ENCODE results near the gene ARHGEF16. TPM values are rescaled to one million over a fixed set of nuclear protein-coding genes. Genes with fewer than 3 reads are reported as not detected.
A peak's percentile ranks its signal among the peaks of the same experiment; 100 is the strongest.

Gene ARHGEF16
- total RNA-seq, 1 experiment from 2014 or later = 11.2 TPM

DNA sequence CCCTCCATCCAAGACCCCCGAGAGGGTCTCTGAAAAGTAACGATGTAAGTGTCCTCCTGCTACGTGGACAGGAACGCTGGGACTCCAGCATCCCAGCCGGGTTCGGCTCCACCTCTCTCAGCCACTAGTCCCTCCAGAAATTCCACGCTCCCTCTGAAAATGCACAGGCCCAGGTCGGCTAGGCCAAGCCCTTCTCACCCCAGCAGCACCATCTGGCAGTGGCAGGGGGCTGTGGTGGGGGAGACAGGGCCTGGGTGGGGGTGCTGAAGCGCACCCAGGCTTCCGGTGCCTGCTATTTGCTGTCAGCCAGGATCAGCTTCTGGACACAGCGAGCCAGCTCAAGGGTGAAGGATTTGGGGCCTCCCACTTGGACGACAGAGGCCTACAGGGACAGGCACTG, 73.3 kb downstream of the ARHGEF16 start:
- intact Hi-C loops (cut with micrococcal nuclease; ENCODE audit: unreplicated experiment) = no loop called here
- CTCF ChIA-PET = no interaction called here

GRCh38 chr1:3529099-3529729, 74.7 kb downstream of the ARHGEF16 start:
- Histone ChIP-seq H3K36me3 (ENCODE audit: insufficient read depth, low read length, poor library complexity, severe bottlenecking) (no peaks in the 10 kb centered on the region), H3K27me3 (replicated peaks; ENCODE audit: insufficient read depth, low read depth, low read length, poor library complexity) (no peaks in the 10 kb centered on the region), H3K4me3 (ENCODE audit: low read depth, low read length, poor library complexity, severe bottlenecking) (no peak overlapping the region), H3K9me3 (ENCODE audit: low read depth, low read length, poor library complexity, severe bottlenecking) (no peaks in the 10 kb centered on the region), H3K27ac (ENCODE audit: low read depth, low read length, poor library complexity, severe bottlenecking) (no peak overlapping the region), H3K4me1 (ENCODE audit: insufficient read depth, low read length, poor library complexity, severe bottlenecking) (peaks cover 7% of the 10 kb centered on the region)
- intact Hi-C loops (cut with micrococcal nuclease; ENCODE audit: unreplicated experiment) = no loop called here
- DNase-seq (ENCODE audit: low spot score) = no peak
- ChIA-PET CTCF (no interaction called here), POLR2A (ENCODE audit: low non-redundant PET) (no interaction called here)
- TF ChIP-seq CTCF (conservative IDR thresholded peaks at IDR 0.05; ENCODE audit: low read depth, low read length) (no peak), EZH2 (IDR thresholded peaks at IDR 0.05; ENCODE audit: borderline replicate concordance, low read depth, low read length, poor library complexity, severe bottlenecking) (no peak)
- BruUV-seq (replicated peaks) = no TSS peak

More for the DNA sequence above, 73.3 kb downstream of the ARHGEF16 start:
- no peaks in the 10 kb centered on the region for H3K27me3 ChIP-seq (replicated peaks; ENCODE audit: insufficient read depth, low read depth, low read length, poor library complexity)
- POLR2A ChIA-PET (ENCODE audit: low non-redundant PET) = no interaction called here
- H3K27ac ChIP-seq (ENCODE audit: low read depth, low read length, poor library complexity, severe bottlenecking) = no peak overlapping the region
- no peak overlapping the region for H3K4me3 ChIP-seq (ENCODE audit: low read depth, low read length, poor library complexity, severe bottlenecking)
- peaks cover 7% of the 10 kb centered on the region for H3K4me1 ChIP-seq (ENCODE audit: insufficient read depth, low read length, poor library complexity, severe bottlenecking)
- no peaks in the 10 kb centered on the region for H3K36me3 ChIP-seq (ENCODE audit: insufficient read depth, low read length, poor library complexity, severe bottlenecking)
- no peak for TF ChIP-seq CTCF (conservative IDR thresholded peaks at IDR 0.05; ENCODE audit: low read depth, low read length)
- no peak for TF ChIP-seq EZH2 (IDR thresholded peaks at IDR 0.05; ENCODE audit: borderline replicate concordance, low read depth, low read length, poor library complexity, severe bottlenecking)
- no peaks in the 10 kb centered on the region for H3K9me3 ChIP-seq (ENCODE audit: low read depth, low read length, poor library complexity, severe bottlenecking)
- no TSS peak for BruUV-seq (replicated peaks)
- no peak for DNase-seq (ENCODE audit: low spot score)

GRCh38 chr1:3530086-3530925, 75.8 kb downstream of the ARHGEF16 start:
- TF ChIP-seq CTCF (conservative IDR thresholded peaks at IDR 0.05; ENCODE audit: low read depth, low read length) (no peak), EZH2 (IDR thresholded peaks at IDR 0.05; ENCODE audit: borderline replicate concordance, low read depth, low read length, poor library complexity, severe bottlenecking) (no peak)
- no peaks in the 10 kb centered on the region for H3K36me3 ChIP-seq (ENCODE audit: insufficient read depth, low read length, poor library complexity, severe bottlenecking)
- H3K4me1 ChIP-seq (ENCODE audit: insufficient read depth, low read length, poor library complexity, severe bottlenecking) = peaks cover 7% of the 10 kb centered on the region
- H3K9me3 ChIP-seq (ENCODE audit: low read depth, low read length, poor library complexity, severe bottlenecking) = no peaks in the 10 kb centered on the region
- H3K27ac ChIP-seq (ENCODE audit: low read depth, low read length, poor library complexity, severe bottlenecking) = no peak overlapping the region
- peak overlapping the region; percentile 52 for H3K4me3 ChIP-seq (ENCODE audit: low read depth, low read length, poor library complexity, severe bottlenecking)
- peak; percentile 9 for DNase-seq (ENCODE audit: low spot score)
- no TSS peak for BruUV-seq (replicated peaks)
- POLR2A ChIA-PET (ENCODE audit: low non-redundant PET) = no interaction called here
- intact Hi-C loops (cut with micrococcal nuclease; ENCODE audit: unreplicated experiment) = no loop called here
- H3K27me3 ChIP-seq (replicated peaks; ENCODE audit: insufficient read depth, low read depth, low read length, poor library complexity) = no peaks in the 10 kb centered on the region
- CTCF ChIA-PET = interaction anchor here (0.6 kb wide), 1 partner anchor 91 kb away, joined by 3 read pairs; no protein-coding TSS in a partner anchor

Other genes starting within 250 kb of the ARHGEF16 start
- 2.8 and 7.8 TPM in 2 replicates for gene MEGF6, start 156.8 kb downstream of the ARHGEF16 start, total RNA-seq (2021)
- 13.4 and 13.7 TPM in 2 replicates for gene TPRG1L, start 170.3 kb downstream of the ARHGEF16 start, total RNA-seq (2021)
- gene WRAP73, start 195.4 kb downstream of the ARHGEF16 start, total RNA-seq (2021) = 41.2 and 41.8 TPM in 2 replicates
- 10.0 and 12.3 TPM in 2 replicates for gene TP73, start 197.9 kb downstream of the ARHGEF16 start, total RNA-seq (2021)